GM21529 (cell line): ENCODE measurements around the gene ACTR3C.

Experiments
- ATAC-seq: cut with Tn5 transposase; IDR thresholded peaks from one replicate; pipeline ENCODE4 v1.9.1; 2021; ENCODE audit not compliant: unreplicated experiment

Gene ACTR3C

DNA sequence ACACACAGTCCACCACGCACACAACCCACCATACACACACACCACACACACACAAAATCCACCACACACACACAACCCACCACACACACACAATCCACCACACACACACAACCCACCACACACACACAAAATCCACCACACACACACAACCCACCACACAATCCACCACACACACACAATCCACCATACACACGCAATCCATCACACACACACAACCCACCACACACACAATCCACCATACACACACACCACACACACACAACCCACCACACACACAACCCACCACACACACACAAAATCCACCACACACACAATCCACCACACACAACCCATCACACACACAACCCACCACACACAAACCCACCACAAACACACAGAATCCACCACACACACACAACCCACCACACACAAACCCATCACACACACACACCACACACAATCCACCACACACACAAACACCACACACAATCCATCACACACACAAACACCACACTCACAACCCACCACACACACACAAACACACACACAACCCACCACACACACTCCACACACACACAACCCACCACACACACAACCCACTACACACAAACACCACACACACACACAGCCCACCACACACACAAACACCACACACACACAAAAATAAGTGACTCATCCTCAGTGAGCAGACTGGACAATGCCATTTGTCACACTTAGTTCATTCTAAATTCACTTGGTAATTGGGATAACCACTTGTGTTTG lies 36.4 kb upstream of the ACTR3C start:
- ATAC-seq: no peak

DNA sequence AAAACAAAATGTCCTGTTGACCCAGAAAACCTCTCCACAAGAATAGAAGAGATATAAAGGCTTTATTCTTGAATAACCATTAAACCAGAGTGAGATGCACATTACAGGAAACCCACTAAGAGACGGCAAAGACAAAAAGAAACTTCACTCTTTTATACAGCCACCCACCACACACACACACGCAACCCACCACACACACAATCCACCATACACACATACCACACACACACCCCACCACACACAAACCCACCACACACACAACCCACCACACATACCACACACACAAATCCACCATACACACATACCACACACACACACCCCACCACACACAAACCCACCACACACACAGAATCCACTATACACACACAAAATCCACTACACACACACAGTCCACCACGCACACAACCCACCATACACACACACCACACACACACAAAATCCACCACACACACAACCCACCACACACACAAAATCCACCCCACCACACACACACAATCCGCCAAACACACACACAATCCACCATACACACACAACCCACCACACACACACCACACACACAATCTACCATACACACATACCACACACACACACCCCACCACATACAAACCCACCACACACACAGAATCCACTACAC lies 35.8 kb upstream of the ACTR3C start:
- no peak for ATAC-seq

DNA sequence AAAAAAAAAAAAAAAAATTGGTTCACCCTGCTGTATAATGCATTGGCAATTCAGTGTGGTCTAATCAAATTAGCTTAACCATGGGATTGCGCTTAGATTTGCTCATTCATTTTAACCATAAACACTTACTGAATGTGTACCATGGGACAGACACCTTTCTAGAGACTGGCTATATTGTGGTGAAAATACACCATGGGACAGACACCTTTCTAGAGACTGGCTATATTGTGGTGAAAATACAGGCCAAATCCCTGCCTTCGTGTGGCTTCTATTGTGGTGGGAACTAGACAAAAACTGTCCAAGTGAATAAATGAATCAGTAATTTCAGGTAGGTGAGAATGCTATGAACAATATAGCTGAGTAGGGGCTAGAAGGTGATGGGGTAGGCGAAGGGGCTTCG lies 35.1 kb upstream of the ACTR3C start:
- no peak for ATAC-seq

DNA sequence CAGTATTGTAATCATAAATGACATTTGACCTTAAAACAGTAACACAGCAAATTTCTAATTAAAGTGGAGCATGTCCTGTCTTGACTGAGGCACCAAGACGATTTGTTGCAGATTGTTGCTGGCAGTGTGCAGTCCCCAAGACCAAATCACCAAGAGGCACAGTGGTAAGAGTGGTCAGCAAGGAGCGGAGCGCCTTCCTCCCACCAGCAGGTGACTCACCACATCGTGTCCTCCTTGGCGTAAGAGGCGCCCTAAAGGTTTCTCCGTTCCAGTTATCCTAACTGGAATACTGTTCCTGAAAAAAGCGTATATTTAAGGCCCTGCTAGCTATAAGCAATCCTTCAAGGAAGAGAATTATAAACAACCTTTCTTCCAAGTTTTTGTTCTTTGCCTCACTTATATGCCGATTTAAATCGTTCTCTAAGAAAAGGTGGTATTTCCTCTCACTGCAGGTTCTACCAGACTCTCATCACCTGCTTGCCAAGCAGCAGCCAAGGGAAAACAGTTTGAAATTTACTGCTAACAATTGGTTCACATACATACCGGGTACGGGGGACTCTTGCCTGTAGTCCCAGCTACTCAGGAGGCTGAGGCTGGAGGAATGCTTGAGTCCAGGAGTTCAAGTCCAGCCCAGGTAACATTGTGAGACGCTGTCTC lies 34.6 kb upstream of the ACTR3C start:
- peak; percentile 14 for ATAC-seq

DNA sequence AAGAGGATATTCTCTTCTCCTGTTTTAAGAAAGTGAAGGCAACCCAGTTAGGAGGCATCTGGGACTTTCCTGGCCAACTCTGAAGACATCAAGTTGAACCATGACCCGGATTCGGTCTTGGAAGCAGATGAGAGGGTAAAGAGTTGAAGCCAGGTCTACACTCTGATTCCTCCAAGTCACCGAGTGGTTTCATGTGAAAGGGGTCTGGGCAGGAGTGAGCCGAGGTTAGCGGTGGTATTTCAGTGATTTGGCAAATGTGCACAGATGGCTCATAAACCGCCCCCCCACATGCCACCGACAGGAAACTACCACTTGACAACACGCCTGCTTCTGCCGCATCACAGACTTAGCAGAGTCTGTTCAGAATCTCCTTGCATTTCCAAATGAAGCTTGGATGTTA lies 33.9 kb upstream of the ACTR3C start:
- ATAC-seq: peak; percentile 55

DNA sequence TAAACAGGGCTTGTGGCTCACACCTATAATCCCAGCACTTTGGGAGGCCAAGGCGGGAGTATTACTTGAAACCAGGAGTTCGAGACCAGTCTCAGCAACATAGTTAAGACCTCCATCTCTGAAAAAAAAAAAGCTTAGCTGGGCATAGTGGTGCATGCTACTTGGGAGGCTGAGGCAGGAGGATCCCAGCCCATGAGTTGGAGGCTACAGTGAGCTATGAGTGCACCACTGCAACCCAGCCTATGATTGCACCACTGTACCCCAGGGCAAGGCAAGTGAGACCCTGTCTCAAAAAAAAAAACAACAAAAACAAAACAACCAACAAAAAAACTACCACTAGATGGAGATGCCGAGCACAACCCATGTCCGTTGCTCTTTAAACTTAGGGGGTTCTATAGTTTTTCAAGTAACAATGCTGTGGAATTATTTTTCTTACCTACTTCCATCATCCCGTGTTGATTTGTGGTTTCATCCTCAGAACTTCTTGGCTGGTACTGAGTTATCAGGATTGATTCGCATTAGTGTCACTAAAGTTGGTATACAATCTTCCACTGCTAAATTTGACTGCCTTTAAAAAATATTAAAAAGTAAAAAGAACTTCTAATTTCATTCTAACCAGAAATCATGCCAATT lies 33.0 kb upstream of the ACTR3C start:
- ATAC-seq: no peak

DNA sequence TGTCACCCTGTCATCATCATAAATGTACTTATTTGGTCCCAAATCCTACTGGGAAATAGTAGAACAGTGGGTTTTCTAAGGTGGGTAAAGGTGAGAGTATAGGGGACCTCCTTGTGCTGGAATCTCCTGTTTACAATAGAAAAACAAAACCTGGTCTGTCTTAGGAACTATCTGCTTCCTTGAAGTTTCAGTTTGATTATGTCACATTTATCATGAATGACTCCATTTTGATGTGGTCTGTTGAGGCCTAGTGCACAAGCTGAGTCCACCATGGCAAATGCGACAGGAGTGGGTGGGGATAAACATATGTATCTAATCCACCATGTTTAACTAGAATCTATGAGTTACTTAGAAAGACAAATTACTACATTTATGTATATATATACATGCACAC lies 32.3 kb upstream of the ACTR3C start:
- ATAC-seq: no peak

DNA sequence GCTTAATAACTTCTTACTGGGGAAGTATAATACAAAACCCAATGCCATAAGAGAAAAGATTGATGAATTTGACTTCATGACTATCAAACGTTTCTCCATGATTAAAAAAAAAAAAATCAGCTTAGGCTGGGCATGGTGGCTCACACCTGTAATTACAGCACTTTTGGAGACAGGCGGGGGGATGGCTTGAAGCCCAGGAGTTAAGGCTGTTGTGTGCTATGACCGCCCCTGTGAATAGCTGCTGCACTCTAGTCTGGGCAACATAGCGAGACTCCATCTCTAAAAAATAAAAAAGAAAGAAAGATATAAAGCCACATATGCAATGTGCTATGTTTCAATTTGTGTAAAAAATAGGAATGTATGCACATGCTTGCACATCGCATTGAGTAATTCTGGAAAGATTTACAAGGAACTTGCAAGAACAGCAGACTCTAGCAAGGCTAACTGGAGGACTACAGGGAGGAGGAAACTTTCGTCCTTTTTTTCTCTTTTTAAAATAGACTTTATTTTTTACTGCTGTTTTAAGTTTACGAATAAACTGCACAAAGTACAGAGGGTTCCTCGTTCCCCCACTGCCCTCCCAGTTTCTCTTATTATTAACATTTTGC lies 28.3 kb upstream of the ACTR3C start:
- ATAC-seq: no peak

DNA sequence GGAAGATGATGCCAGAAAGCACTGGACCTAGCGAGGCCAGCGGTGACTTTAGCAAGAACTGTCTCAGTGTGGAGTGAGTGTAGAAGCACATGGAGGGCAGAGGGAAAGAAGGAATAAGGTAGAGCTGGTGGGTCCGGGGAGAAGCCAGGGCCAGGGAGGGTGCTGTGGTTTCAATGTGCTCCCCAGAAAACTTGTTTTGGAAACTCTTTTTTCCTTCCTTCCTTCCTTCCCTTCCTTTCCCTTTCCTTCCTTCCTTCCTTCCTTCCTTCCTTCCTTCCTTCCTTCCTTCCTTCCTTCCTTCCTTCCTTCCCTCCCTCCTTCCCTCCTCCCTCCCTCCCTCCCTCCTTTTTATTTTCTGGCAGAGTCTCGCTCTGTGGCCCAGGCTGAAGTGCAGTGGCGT lies 23.6 kb upstream of the ACTR3C start:
- no peak for ATAC-seq

DNA sequence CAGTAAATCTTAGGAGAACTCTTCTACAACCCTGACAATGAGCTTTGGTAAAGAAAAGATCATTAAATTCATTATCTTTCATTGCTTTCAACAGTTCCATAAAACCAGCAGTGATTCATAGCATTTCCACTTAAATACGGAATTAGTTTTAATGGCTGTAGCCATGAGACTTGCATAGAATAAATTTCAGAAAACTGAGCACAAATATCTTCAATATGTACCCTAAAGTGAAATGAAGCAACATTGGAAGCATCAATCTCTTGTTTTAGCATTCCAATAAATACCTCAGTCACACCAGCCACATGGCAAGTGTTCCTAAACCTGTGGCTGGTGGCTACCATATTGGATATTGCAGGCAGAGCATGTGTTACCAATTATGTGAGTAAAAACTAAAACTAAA lies 21.7 kb upstream of the ACTR3C start:
- no peak for ATAC-seq

DNA sequence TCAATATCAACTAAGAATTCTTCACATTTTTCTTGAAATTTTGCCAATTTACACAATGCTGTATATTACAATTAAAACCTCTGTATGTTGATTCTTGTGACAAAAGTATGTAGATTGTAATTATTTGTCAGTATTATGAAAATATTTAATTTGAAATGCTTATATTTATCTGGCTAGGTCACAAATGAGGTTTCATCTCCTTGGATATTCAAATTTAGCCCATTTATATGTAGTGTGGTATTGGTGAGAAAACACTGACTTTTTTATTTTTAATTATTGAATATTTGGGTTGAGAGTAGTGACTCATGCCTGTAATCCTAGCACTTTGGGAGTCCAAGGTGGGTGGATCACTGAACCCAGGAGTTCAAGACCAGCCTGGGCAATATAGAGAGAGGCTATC lies 21.0 kb upstream of the ACTR3C start:
- ATAC-seq: no peak

DNA sequence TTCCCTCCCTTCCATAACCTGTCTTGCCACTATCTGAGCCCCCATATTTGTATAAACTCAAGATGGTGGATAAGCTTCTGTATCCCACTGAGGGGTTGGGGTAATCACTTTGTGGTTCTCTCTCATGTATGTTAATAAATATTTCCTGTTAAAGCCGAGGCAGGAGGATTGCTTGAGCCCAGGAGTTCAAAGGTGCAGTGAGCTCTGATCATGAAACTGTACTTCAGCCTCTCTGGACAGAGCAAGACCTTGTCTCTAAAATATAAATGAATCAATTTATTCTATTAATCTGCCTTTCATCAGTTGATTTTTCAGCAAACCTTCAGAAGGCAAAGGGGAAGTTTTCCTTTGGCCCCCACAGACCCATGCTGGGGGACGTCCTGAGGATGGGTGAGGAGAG lies 19.9 kb upstream of the ACTR3C start:
- no peak for ATAC-seq

DNA sequence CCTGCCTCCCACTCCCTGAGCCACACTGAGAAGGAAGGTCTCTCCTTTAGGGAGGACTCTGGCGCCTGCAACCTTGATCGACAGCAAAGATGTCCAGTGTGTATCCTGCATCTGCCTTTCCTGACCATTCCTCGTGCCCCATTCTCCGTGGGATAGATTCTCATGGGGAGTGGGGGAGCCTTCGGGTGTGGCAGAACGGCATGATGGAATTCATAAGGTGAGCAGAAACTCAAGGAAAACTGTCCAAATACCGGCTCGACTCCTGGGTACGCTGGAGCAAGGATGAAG lies 18.7 kb upstream of the ACTR3C start:
- no peak for ATAC-seq

DNA sequence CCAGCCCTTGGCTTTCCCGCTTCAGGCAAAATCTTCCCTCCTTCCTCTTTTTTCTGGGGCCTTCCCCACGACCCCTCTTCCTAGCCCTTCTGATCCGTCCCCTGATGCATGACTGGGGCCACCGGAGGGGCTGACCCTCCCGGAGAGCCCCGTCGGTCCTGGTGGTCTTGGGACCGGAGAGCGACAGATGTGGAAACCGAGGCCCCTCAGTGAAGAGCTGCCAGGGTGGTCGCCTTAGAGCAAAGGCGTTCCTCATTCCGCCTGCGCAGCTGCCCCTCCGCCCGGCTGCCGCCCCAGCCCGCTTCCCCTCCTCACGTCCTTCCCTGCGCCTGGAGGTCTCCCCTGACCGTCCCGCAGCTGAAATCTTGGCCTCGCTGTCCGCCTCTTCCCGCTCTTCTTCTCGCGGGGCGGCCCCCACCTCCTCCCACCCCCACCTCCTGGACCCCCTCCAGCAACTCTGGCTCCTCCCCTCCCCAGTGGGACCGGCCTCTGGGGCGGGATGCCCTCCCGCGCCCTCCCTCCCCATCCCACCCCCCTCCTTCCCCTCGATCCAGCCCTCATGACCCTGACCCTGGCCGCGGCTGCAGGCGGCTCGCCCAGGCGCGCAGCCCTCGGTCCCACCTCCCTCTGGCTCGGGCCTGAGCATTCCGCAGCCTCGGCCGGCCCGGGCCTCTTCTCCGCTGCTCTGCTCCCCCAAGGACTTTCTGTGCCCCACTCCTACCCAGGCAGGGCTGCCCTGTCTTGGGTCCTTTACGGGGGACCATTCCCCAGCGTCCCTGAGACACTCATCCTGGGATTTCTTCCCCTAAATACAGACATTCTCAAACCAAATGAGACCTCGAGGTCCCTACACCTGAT lies 18.1 kb upstream of the ACTR3C start, which contains the start of gene RARRES2:
Gene RARRES2, minus strand, starts transcription at position 367 of the 858 bp plus-strand sequence. CDS start 1,020 bp downstream, outside the sequence.
- ATAC-seq: no peak

DNA sequence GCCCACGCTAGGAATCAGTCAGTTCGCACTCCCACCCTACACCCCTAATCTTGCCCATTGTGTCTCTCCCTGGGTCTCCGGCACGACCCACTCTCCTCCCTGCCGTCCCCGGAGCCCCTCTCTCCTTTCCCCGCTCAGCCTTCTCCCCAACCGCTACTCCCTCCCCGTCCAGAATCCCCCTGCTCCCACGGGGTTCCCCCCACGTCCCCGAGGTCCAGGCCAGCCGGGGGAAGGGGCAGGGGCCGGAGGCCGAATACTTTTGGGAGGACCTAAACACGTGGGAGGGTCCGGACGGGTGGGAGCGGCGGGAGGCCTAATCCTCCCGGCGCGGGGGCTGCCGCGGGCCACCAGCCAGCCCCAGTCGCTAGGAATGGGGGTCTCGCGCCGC lies 17.5 kb upstream of the ACTR3C start:
- ATAC-seq: no peak

DNA sequence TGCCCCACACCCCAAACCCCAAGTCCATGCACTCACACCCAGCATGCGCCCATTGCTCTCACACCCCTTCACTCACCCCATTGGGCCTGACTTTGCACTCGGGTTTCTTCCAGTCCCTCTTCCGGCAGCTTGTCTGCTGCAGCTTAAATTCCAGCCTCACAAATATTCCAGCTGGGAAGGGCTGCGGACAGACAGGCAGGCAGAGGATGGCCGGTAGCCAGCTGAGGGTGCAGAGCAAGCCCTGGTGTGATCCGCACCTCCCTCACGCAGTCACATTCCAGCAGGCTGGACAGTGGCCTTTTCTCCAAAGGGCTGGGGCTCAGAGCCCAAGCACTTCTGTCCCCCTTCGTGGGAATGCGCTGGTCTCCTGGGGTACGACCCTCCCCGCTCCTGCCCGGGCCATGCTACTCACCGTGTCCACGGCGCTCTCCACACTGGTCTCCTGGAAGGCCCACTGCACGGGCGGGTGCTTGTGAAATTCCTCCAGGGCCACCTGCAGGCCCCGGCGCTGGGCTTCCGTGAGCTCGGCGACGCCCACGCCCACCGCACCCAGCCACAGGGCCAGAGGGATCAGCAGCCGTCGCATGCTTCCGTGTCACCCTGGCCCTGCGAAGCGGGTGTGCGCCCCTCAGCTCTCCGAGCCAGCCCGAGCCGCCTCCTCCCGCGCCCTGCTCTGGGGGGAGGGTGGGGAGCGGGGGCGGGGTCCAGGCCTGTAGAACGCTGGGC lies 16.8 kb upstream of the ACTR3C start:
- no peak for ATAC-seq

DNA sequence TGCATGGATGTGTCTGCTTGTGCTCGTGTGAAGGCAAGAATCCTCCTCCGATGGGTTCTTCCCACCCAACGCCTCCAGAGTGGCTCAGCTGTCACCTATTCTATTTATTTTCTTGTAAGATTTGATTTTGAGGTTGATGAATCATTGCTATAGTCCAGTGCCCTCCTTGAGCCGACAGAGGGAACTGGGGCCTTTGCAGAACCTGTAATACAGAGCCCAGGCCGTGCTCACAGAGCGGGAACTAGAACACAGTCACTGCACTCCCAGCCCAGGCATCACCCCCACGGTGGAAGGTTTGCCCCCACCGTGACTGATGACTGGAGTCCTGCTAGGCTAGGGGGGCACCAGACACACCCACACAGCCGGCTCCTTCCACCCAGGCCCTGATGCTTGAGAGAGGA lies 16.1 kb upstream of the ACTR3C start:
- ATAC-seq: no peak

DNA sequence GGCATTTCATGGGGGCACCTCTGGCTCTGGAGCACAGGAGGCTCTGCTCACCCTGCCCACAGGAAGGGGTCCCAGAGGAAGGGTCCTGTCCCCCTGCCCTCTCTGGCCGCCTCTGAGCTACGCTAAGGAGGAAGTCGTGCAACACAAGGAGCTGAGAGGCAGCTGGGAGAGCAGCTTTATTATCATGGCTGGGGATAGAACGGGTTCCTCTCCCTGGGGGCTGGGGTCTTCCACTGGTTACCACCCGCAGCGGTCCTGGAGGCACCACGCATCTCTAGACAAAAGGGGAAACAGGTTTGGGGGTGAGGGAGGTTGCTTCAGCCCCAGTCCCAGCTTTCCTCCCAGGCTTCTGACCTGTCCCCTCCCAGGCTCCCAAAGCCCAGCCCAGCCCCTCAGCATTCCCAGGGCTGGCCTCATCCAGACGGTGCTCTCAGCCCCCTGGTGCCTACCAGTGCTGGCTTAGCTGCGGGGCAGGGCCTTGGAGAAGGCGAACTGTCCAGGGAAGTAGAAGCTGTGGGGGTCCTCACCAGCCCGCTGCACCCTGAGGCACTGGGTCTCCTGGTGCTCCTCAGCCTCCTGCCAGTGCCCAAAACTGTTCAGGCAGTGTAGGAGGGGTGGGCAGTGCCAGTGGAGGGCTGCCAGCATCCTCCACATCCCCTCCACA lies 15.0 kb upstream of the ACTR3C start:
- ATAC-seq: no peak

DNA sequence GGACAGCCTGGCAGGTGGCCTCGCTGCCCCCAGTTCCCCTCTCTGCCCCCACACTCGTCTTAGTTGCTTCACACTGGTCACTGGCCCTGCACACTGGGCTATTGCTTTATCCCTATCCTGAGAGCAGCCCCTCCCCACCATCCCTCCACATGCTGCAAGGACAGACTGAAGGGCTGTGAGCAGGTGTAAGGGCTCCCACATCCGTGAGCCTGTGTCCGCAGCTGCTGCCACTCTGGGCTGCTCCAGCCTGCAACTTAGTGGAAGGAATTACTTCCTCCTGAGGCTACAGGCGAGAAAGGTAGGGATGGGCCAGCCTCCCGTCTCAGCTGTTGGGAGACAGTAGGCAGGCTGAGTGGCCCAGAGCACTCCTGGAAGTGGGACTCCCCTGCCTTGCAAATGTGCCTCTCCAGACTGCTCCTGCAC lies 14.3 kb upstream of the ACTR3C start:
- ATAC-seq: no peak

DNA sequence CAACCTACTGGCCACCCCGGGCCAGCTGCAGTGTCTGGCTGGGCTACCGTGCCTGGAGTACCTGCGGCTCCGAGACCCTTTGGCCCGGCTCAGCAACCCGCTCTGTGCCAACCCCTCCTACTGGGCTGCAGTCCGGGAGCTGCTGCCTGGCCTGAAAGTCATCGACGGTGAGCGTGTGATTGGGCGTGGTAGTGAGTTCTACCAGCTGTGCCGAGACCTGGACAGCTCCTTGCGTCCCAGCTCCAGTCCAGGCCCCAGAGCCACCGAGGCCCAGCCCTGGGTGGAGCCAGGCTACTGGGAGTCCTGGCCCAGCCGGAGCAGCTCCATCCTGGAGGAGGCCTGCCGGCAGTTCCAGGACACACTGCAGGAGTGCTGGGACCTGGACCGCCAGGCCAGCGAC lies 13.8 kb upstream of the ACTR3C start:
- ATAC-seq: no peak
